Smooth muscle cell (in vitro differentiated cells): Measurements from ENCODE around the gene GALNT16. TPM values are rescaled to one million over a fixed set of nuclear protein-coding genes. Genes with fewer than 3 reads are reported as not detected.

Experiments used
- DNase-seq: peaks from one replicate; lab custom pipeline; 2025; ENCODE audit not compliant: unreplicated experiment; lab: John Stamatoyannopoulos, UW
- H2AFZ ChIP-seq: fragments of 200-600 bp; sonication (generic); 2 replicates; pipeline ENCODE4 v1.6.0; 2016; ENCODE audit warnings: antibody characterized with exemption, low read depth, mild to moderate bottlenecking
- H3F3A ChIP-seq: fragments of 200-600 bp; sonication (generic); 2 replicates; pipeline ENCODE4 v1.6.0; 2017; ENCODE audit warnings: antibody characterized with exemption, low read depth
- H3K27ac ChIP-seq: fragments of 200-600 bp; sonication (generic); 2 replicates; pipeline ENCODE4 v1.5.1; 2016; ENCODE audit warnings: low read depth, mild to moderate bottlenecking
- H3K27me3 ChIP-seq: fragments of 200-600 bp; sonication (generic); 2 replicates; pipeline ENCODE4 v1.6.1; 2016; ENCODE audit warnings: low read depth, mild to moderate bottlenecking
- H3K36me3 ChIP-seq: fragments of 200-600 bp; sonication (generic); 2 replicates; pipeline ENCODE4 v1.5.1; 2016; ENCODE audit warnings: low read depth
- H3K4me1 ChIP-seq: fragments of 200-600 bp; sonication (generic); 2 replicates; pipeline ENCODE4 v1.5.1; 2016; ENCODE audit warnings: low read depth
- H3K4me2 ChIP-seq: fragments of 200-600 bp; sonication (generic); 2 replicates; pipeline ENCODE4 v1.6.0; 2016; ENCODE audit warnings: mild to moderate bottlenecking
- H3K4me3 ChIP-seq: fragments of 200-600 bp; sonication (generic); 2 replicates; pipeline ENCODE4 v1.5.1; 2016; ENCODE audit warnings: mild to moderate bottlenecking
- H3K79me2 ChIP-seq: fragments of 200-600 bp; sonication (generic); 2 replicates; pipeline ENCODE4 v1.6.0; 2016; ENCODE audit warnings: low read depth, mild to moderate bottlenecking
- H3K9ac ChIP-seq: fragments of 200-600 bp; sonication (generic); 2 replicates; pipeline ENCODE4 v1.6.0; 2016; ENCODE audit warnings: low read depth
- H3K9me3 ChIP-seq: fragments of 200-600 bp; sonication (generic); replicated peaks from 2 replicates; pipeline ENCODE4 v1.5.1; 2016; ENCODE audit warnings: low read depth
- H4K20me1 ChIP-seq: fragments of 200-600 bp; sonication (generic); 2 replicates; pipeline ENCODE4 v1.6.0; 2016; ENCODE audit warnings: low read depth
- CTCF ChIP-seq: fragments of 200-600 bp; sonication (generic); IDR thresholded peaks from 2 replicates; pipeline ENCODE4 v1.5.1; 2017; ENCODE audit warnings: borderline replicate concordance, mild to moderate bottlenecking, antibody characterized with exemption; ENCODE audit not compliant: insufficient read depth, poor library complexity, severe bottlenecking
- WGBS: methylation state at CpG from one replicate; pipeline ENCODE4 v1.1.7; 2016; ENCODE audit warnings: low lambda C conversion rate; 5-methylcytosine and 5-hydroxymethylcytosine counted together
- polyA plus RNA-seq: library from polyadenylated mRNA; unstranded; fragments of >200 nt; fragmentation: Nextera tagmentation; extraction: Ambion mirVana; gene quantifications from 2 replicates; pipeline ENCODE4 v1.2.1, GENCODE V29; 2016
- total RNA-seq: library from RNA; depleted of rRNA; stranded (reverse); fragments of >200 nt; gene quantifications from 2 replicates; pipeline ENCODE4 v1.2.3, GENCODE V29; 2014

Gene GALNT16
- total and polyA plus RNA-seq, 2 experiments from 2014 or later, result 0.54 to 4.7 TPM

GRCh38 chr14:69325646-69326265 lies 65.8 kb downstream of the GALNT16 start:
- 89% methylated on average over 7 of the region's 7 CpGs for WGBS
- no peak overlapping the region for H3K27ac ChIP-seq
- no peak for DNase-seq
- H3K9me3 ChIP-seq, result no peaks in the 10 kb centered on the region
- no peak overlapping the region for H3K9ac ChIP-seq
- no peaks in the 10 kb centered on the region for H3K4me1 ChIP-seq
- TF ChIP-seq CTCF, result no peak
- H3K36me3 ChIP-seq, result no peaks in the 10 kb centered on the region
- no peaks in the 10 kb centered on the region for H3K79me2 ChIP-seq
- H3F3A ChIP-seq, result no peaks in the 10 kb centered on the region
- H3K27me3 ChIP-seq, result no peaks in the 10 kb centered on the region
- H4K20me1 ChIP-seq, result no peaks in the 10 kb centered on the region
- no peak overlapping the region for H3K4me2 ChIP-seq
- no peak overlapping the region for H2AFZ ChIP-seq
- no peak overlapping the region for H3K4me3 ChIP-seq

- Histone ChIP-seq H3K9ac (no peak overlapping the region), H3K79me2 (no peaks in the 10 kb centered on the region), H3F3A (no peaks in the 10 kb centered on the region), H3K4me3 (no peak overlapping the region), H2AFZ (no peak overlapping the region), H3K4me1 (no peaks in the 10 kb centered on the region), H3K27ac (no peak overlapping the region), H3K27me3 (no peaks in the 10 kb centered on the region), H3K9me3 (no peaks in the 10 kb centered on the region), H3K4me2 (no peak overlapping the region), H4K20me1 (no peaks in the 10 kb centered on the region), H3K36me3 (no peaks in the 10 kb centered on the region)
- TF ChIP-seq CTCF, result no peak
- no peak for DNase-seq
- 81% methylated on average over 6 of the region's 6 CpGs for WGBS
These were observed 66.7 kb downstream of the GALNT16 start for GRCh38 chr14:69326611-69327010.

- DNase-seq, result no peak
- no peaks in the 10 kb centered on the region for H3K79me2 ChIP-seq
- no peak overlapping the region for H3K4me3 ChIP-seq
- no peaks in the 10 kb centered on the region for H3K36me3 ChIP-seq
- WGBS, result 69% methylated on average over 5 of the region's 5 CpGs
- no peak overlapping the region for H3K4me2 ChIP-seq
- H3K9me3 ChIP-seq, result no peaks in the 10 kb centered on the region
- no peaks in the 10 kb centered on the region for H3F3A ChIP-seq
- no peak overlapping the region for H3K9ac ChIP-seq
- no peaks in the 10 kb centered on the region for H3K27me3 ChIP-seq
- no peaks in the 10 kb centered on the region for H4K20me1 ChIP-seq
- H3K27ac ChIP-seq, result no peak overlapping the region
- H3K4me1 ChIP-seq, result no peaks in the 10 kb centered on the region
- TF ChIP-seq CTCF, result no peak
- no peak overlapping the region for H2AFZ ChIP-seq
These were observed 67.5 kb downstream of the GALNT16 start for GRCh38 chr14:69327507-69327906.

- Histone ChIP-seq H4K20me1 (no peaks in the 10 kb centered on the region), H3K9me3 (no peaks in the 10 kb centered on the region), H3K4me2 (no peak overlapping the region), H3F3A (no peaks in the 10 kb centered on the region), H3K36me3 (no peaks in the 10 kb centered on the region), H3K9ac (no peak overlapping the region), H3K27ac (no peak overlapping the region), H2AFZ (no peak overlapping the region), H3K4me3 (no peak overlapping the region), H3K79me2 (no peaks in the 10 kb centered on the region), H3K27me3 (no peaks in the 10 kb centered on the region), H3K4me1 (no peaks in the 10 kb centered on the region)
- no peak for DNase-seq
- TF ChIP-seq CTCF, result no peak
- WGBS, result 89% methylated on average over 15 of the region's 15 CpGs
These were observed 68.4 kb downstream of the GALNT16 start for GRCh38 chr14:69328317-69328716.
